ENCODE measurements around the gene SRPK2.

SRPK2 gene

GRCh38 chr7:105319578-105319977, 69.1 kb downstream of the SRPK2 start:
- Histone ChIP-seq H3K27me3 (ENCODE audit: insufficient read depth, low read length) (no peaks in the 10 kb centered on the region), H3K79me2 (ENCODE audit: insufficient read depth, low read length) (no peaks in the 10 kb centered on the region), H2AFZ (ENCODE audit: low read length) (no peak overlapping the region), H3F3A (ENCODE audit: insufficient read depth, low read length) (no peaks in the 10 kb centered on the region), H3K9ac (ENCODE audit: low read length) (no peak overlapping the region), H3K9me2 (ENCODE audit: low read depth, low read length) (no peaks in the 10 kb centered on the region), H3K4me2 (ENCODE audit: low read length) (no peak overlapping the region), H4K20me1 (ENCODE audit: insufficient read depth, low read length) (0 out of 2 replicates have a peak, but pooled peaks cover 10% of the 10 kb centered on the region), H3K4me3 (ENCODE audit: low read depth, low read length, poor library complexity, severe bottlenecking) (no peak overlapping the region), H3K36me3 (ENCODE audit: insufficient read depth, low read length) (no peaks in the 10 kb centered on the region; the same call in 1 of the 2 replicates), H3K27ac (ENCODE audit: low read depth, low read length, poor library complexity, severe bottlenecking) (no peak overlapping the region), H3K4me1 (ENCODE audit: insufficient read depth, low read length, severe bottlenecking) (no peaks in the 10 kb centered on the region), H3K9me3 (ENCODE audit: low read length) (no peaks in the 10 kb centered on the region)
- TF ChIP-seq EZH2 (IDR thresholded peaks at IDR 0.05; ENCODE audit: borderline replicate concordance, low read length) (no peak), CTCF (IDR thresholded peaks at IDR 0.05; ENCODE audit: low read length) (no peak)

- Histone ChIP-seq H3K27me3 (ENCODE audit: insufficient read depth, low read length) (no peaks in the 10 kb centered on the region), H2AFZ (ENCODE audit: low read length) (no peak overlapping the region), H3K9ac (ENCODE audit: low read length) (no peak overlapping the region), H3F3A (ENCODE audit: insufficient read depth, low read length) (no peaks in the 10 kb centered on the region), H3K4me2 (ENCODE audit: low read length) (no peak overlapping the region), H3K9me3 (ENCODE audit: low read length) (no peaks in the 10 kb centered on the region), H3K9me2 (ENCODE audit: low read depth, low read length) (no peaks in the 10 kb centered on the region), H3K79me2 (ENCODE audit: insufficient read depth, low read length) (no peaks in the 10 kb centered on the region), H4K20me1 (ENCODE audit: insufficient read depth, low read length) (0 out of 2 replicates have a peak, but pooled peaks cover 10% of the 10 kb centered on the region), H3K36me3 (ENCODE audit: insufficient read depth, low read length) (no peaks in the 10 kb centered on the region), H3K4me1 (ENCODE audit: insufficient read depth, low read length, severe bottlenecking) (no peaks in the 10 kb centered on the region), H3K4me3 (ENCODE audit: low read depth, low read length, poor library complexity, severe bottlenecking) (no peak overlapping the region), H3K27ac (ENCODE audit: low read depth, low read length, poor library complexity, severe bottlenecking) (no peak overlapping the region)
- no peak for TF ChIP-seq CTCF (IDR thresholded peaks at IDR 0.05; ENCODE audit: low read length)
- TF ChIP-seq EZH2 (IDR thresholded peaks at IDR 0.05; ENCODE audit: borderline replicate concordance, low read length) = no peak
Observed at GRCh38 chr7:105316578-105317344, 72.0 kb downstream of the SRPK2 start.

GRCh38 chr7:105315357-105315756, 73.4 kb downstream of the SRPK2 start:
- Histone ChIP-seq H3F3A (ENCODE audit: insufficient read depth, low read length) (no peaks in the 10 kb centered on the region), H3K4me3 (ENCODE audit: low read depth, low read length, poor library complexity, severe bottlenecking) (no peak overlapping the region), H3K27ac (ENCODE audit: low read depth, low read length, poor library complexity, severe bottlenecking) (no peak overlapping the region), H2AFZ (ENCODE audit: low read length) (no peak overlapping the region), H3K9ac (ENCODE audit: low read length) (no peak overlapping the region), H3K36me3 (ENCODE audit: insufficient read depth, low read length) (no peaks in the 10 kb centered on the region), H3K4me1 (ENCODE audit: insufficient read depth, low read length, severe bottlenecking) (no peaks in the 10 kb centered on the region), H3K79me2 (ENCODE audit: insufficient read depth, low read length) (no peaks in the 10 kb centered on the region), H3K4me2 (ENCODE audit: low read length) (no peak overlapping the region), H3K9me3 (ENCODE audit: low read length) (no peaks in the 10 kb centered on the region), H3K9me2 (ENCODE audit: low read depth, low read length) (no peaks in the 10 kb centered on the region), H4K20me1 (ENCODE audit: insufficient read depth, low read length) (0 out of 2 replicates have a peak, but pooled peaks cover 10% of the 10 kb centered on the region), H3K27me3 (ENCODE audit: insufficient read depth, low read length) (no peaks in the 10 kb centered on the region)
- no peak for TF ChIP-seq EZH2 (IDR thresholded peaks at IDR 0.05; ENCODE audit: borderline replicate concordance, low read length)
- no peak for TF ChIP-seq CTCF (IDR thresholded peaks at IDR 0.05; ENCODE audit: low read length)

Data from OCI-LY1 (cell line).